IMR-90 (cell line): ENCODE results near the gene ITGA6. TPM values are rescaled to one million over a fixed set of nuclear protein-coding genes. Genes with fewer than 3 reads are reported as not detected.

ENCODE experiments used
- ATAC-seq: fragments of 200-7000 bp; cut with Tn5 transposase; 2 replicates; pipeline ENCODE4 v1.9.1; 2020; ENCODE audit warnings: low read depth, mild to moderate bottlenecking, moderate library complexity
- BruUV-seq: library from RNA; stranded (reverse); fragments of 400-500 nt; replicated peaks from 2 replicates; lab custom pipeline; 2021; lab: Mats Ljungman, UMichigan
- CTCF ChIA-PET: fragments of 300-600 bp; formaldehyde crosslinking; extraction: SDS; loops from one replicate; lab custom pipeline; 2021; ENCODE audit warnings: antibody characterized with exemption; lab: Yijun Ruan, JAX
- POLR2A ChIA-PET: fragments of 300-600 bp; sonication (Branson Sonifier 250); formaldehyde crosslinking; loops from one replicate; lab custom pipeline; 2022; ENCODE audit warnings: antibody characterized with exemption; ENCODE audit not compliant: unreplicated experiment; lab: Charles Lee
- DNase-seq: peaks from one replicate; pipeline ENCODE4 v3.0.0; 2013
- H2AFZ ChIP-seq: replicated peaks from 2 replicates; pipeline ENCODE3; 2013; ENCODE audit warnings: low read length, mild to moderate bottlenecking; ENCODE audit not compliant: poor library complexity
- H2AK5ac ChIP-seq: 2 replicates; pipeline ENCODE4 v1.6.1; 2013; ENCODE audit warnings: low read depth, low read length, inconsistent platforms
- H2AK9ac ChIP-seq: replicated peaks from 2 replicates; pipeline ENCODE3; 2013; ENCODE audit warnings: mild to moderate bottlenecking, low read depth, low read length, moderate library complexity; ENCODE audit not compliant: poor library complexity
- H2BK120ac ChIP-seq: 2 replicates; pipeline ENCODE4 v1.6.1; 2013; ENCODE audit warnings: low read depth, low read length, inconsistent platforms
- H2BK15ac ChIP-seq: 3 replicates; pipeline ENCODE4 v1.6.1; 2013; ENCODE audit warnings: low read depth, low read length, inconsistent platforms
- H2BK20ac ChIP-seq: 2 replicates; pipeline ENCODE4 v1.6.1; 2013; ENCODE audit warnings: low read depth, mild to moderate bottlenecking, inconsistent platforms, low read length, moderate library complexity
- H2BK5ac ChIP-seq: 2 replicates; pipeline ENCODE4 v1.6.1; 2013; ENCODE audit warnings: mild to moderate bottlenecking, low read depth, low read length, inconsistent platforms; ENCODE audit not compliant: poor library complexity, severe bottlenecking
- H3K14ac ChIP-seq: replicated peaks from 2 replicates; pipeline ENCODE4 v1.6.1; 2013; ENCODE audit warnings: low read depth, low read length, inconsistent platforms
- H3K18ac ChIP-seq: 2 replicates; pipeline ENCODE4 v1.6.1; 2013; ENCODE audit warnings: low read depth, low read length, control low read depth
- H3K23ac ChIP-seq: 2 replicates; pipeline ENCODE4 v1.6.1; 2013; ENCODE audit warnings: low read depth, low read length, inconsistent platforms
- H3K27ac ChIP-seq: 2 replicates; pipeline ENCODE4 v1.5.1; 2013; ENCODE audit warnings: mild to moderate bottlenecking, control low read depth, low read length; ENCODE audit not compliant: insufficient read depth
- H3K27me3 ChIP-seq: 2 replicates; pipeline ENCODE4 v1.6.1; 2013; ENCODE audit warnings: low read length; ENCODE audit not compliant: control insufficient read depth, insufficient read depth
- H3K36me3 ChIP-seq: 2 replicates; pipeline ENCODE4 v1.6.1; 2013; ENCODE audit warnings: low read length, mixed read lengths; ENCODE audit not compliant: control insufficient read depth, insufficient read depth
- H3K4ac ChIP-seq: 2 replicates; pipeline ENCODE4 v1.6.1; 2013; ENCODE audit warnings: low read depth, low read length, inconsistent platforms
- H3K4me1 ChIP-seq: 2 replicates; pipeline ENCODE4 v1.6.1; 2013; ENCODE audit warnings: low read length, mixed read lengths; ENCODE audit not compliant: control insufficient read depth, insufficient read depth
- H3K4me2 ChIP-seq: 2 replicates; pipeline ENCODE4 v1.6.1; 2013; ENCODE audit warnings: low read depth, mild to moderate bottlenecking, control low read depth, low read length, moderate library complexity
- H3K4me3 ChIP-seq: 2 replicates; pipeline ENCODE4 v1.5.1; 2013; ENCODE audit warnings: low read depth, mild to moderate bottlenecking, control low read depth, low read length, moderate library complexity; ENCODE audit not compliant: insufficient read depth
- H3K56ac ChIP-seq: 2 replicates; pipeline ENCODE4 v1.6.1; 2013; ENCODE audit warnings: low read length, inconsistent platforms; ENCODE audit not compliant: insufficient read depth; ENCODE audit errors: extremely low read depth
- H3K79me1 ChIP-seq, 2 experiments: 2 replicates each; pipeline ENCODE4 v1.6.1; 2013; ENCODE audit warnings: low read length in 2 of 2, inconsistent platforms in 1 of 2, low read depth in 1 of 2
- H3K9ac ChIP-seq: 2 replicates; pipeline ENCODE4 v1.6.1; 2013; ENCODE audit warnings: low read depth, low read length, control low read depth
- H3K9me1 ChIP-seq: 2 replicates; pipeline ENCODE4 v1.6.1; 2013; ENCODE audit warnings: low read length, inconsistent platforms; ENCODE audit not compliant: insufficient read depth
- H3K9me3 ChIP-seq: 2 replicates; pipeline ENCODE4 v1.6.1; 2013; ENCODE audit warnings: low read length; ENCODE audit not compliant: control insufficient read depth, insufficient read depth
- H4K20me1 ChIP-seq: 2 replicates; pipeline ENCODE4 v1.6.1; 2013; ENCODE audit warnings: low read length, inconsistent platforms; ENCODE audit not compliant: insufficient read depth
- H4K5ac ChIP-seq: 2 replicates; pipeline ENCODE4 v1.6.1; 2013; ENCODE audit warnings: mild to moderate bottlenecking, low read depth, low read length, control low read depth
- H4K8ac ChIP-seq, 2 experiments: 2 replicates each; pipeline ENCODE4 v1.6.1; 2013; ENCODE audit warnings: low read depth in 2 of 2, low read length in 2 of 2, control low read depth in 1 of 2, inconsistent platforms in 1 of 2
- H4K91ac ChIP-seq: 2 replicates; pipeline ENCODE4 v1.6.1; 2013; ENCODE audit warnings: low read depth, low read length, inconsistent platforms; ENCODE audit not compliant: insufficient read depth
- BHLHE40 ChIP-seq: fragments of 150-350 bp; IDR thresholded peaks from 2 replicates; pipeline ENCODE4 v1.6.1; 2016; ENCODE audit warnings: mild to moderate bottlenecking, low read depth, low read length
- MAFK ChIP-seq: IDR thresholded peaks from 2 replicates; pipeline ENCODE4 v1.6.1; 2012; ENCODE audit warnings: low read depth, low read length, improper control_type of control experiment
- NFE2L2 ChIP-seq: fragments of 150-350 bp; IDR thresholded peaks from 2 replicates; pipeline ENCODE4 v1.6.1; 2016; ENCODE audit warnings: low read depth, mild to moderate bottlenecking, low read length
- RCOR1 ChIP-seq: IDR thresholded peaks from 2 replicates; pipeline ENCODE4 v1.6.1; 2012; ENCODE audit warnings: mild to moderate bottlenecking, low read length, improper control_type of control experiment; ENCODE audit not compliant: insufficient replicate concordance
- SMC3 ChIP-seq: fragments of 150-350 bp; IDR thresholded peaks from 2 replicates; pipeline ENCODE4 v1.6.1; 2016; ENCODE audit warnings: low read depth, mild to moderate bottlenecking, antibody characterized with exemption, low read length, moderate library complexity
- WGBS, 2 experiments: methylation state at CpG; one replicate each; pipeline versions ENCODE4 v1.1.5 to v1.1.7; 2013; ENCODE audit warnings: missing lambda C conversion rate in 2 of 2; ENCODE audit not compliant: insufficient read length in 1 of 2; ENCODE audit errors: extremely low coverage in 2 of 2; 5-methylcytosine and 5-hydroxymethylcytosine counted together
- dilution Hi-C: fragments of 300-500 bp; cut with HindIII; formaldehyde crosslinking; loops from one replicate; pipeline ENCODE4 v1.14.3; 2018; ENCODE audit warnings: low sequenced_read_pairs; ENCODE audit not compliant: unreplicated experiment
- in situ Hi-C: fragments of 300-500 bp; cut with MboI; formaldehyde crosslinking; loops from 3 replicates; pipeline ENCODE4 v1.14.3; 2019; ENCODE audit warnings: low sequenced_read_pairs, inconsistent platforms, mixed read lengths
- intact Hi-C: fragments of 100-400 bp; cut with micrococcal nuclease; formaldehyde crosslinking; loops from 2 replicates; pipeline ENCODE4 v1.10.0; 2022
- polyA plus RNA-seq, 3 experiments: library from polyadenylated mRNA; depleted of rRNA; stranded (reverse); fragments of >200 nt; gene quantifications; 2 replicates each; pipeline ENCODE4 v1.2.3, GENCODE V29; 2012; ENCODE audit warnings: low replicate concordance in 1 of 3
- total RNA-seq: library from RNA; depleted of rRNA; stranded (reverse); fragments of >200 nt; gene quantifications from 2 replicates; pipeline ENCODE4 v1.2.3, GENCODE V29; 2012
- TF ChIP-seq, protein P1 (sequence below): conservative IDR thresholded peaks from 2 replicates; pipeline ENCODE4 v1.5.1; 2012; ENCODE audit warnings: mild to moderate bottlenecking, low read depth, low read length, improper control_type of control experiment

Gene ITGA6
- total and polyA plus RNA-seq, 2 of the 4 experiments (the other 2 are of a cell fraction), result 12.5 to 43.9 TPM

- peaks cover 0 to 3% of the 10 kb centered on the region in 2 experiments; a peak in 1 of 4 replicates for H3K79me1 ChIP-seq
- intact Hi-C loops, result no loop called here
- no peaks in the 10 kb centered on the region for H3K36me3 ChIP-seq
These were observed 106.3 kb downstream of the ITGA6 start for GRCh38 chr2:172533687-172534086.

More at GRCh38 chr2:172533687-172534086, 106.3 kb downstream of the ITGA6 start:
- H3K4me2 ChIP-seq, result no peak overlapping the region
- H2AFZ ChIP-seq, result no peak overlapping the region
- in situ Hi-C loops, result no loop called here
- H4K91ac ChIP-seq, result no peak overlapping the region
- no peak for DNase-seq
- BruUV-seq, result no TSS peak
- H2AK9ac ChIP-seq, result no peak overlapping the region
- TF ChIP-seq BHLHE40, result no peak
- TF ChIP-seq NFE2L2, result no peak
- no peak for TF ChIP-seq SMC3
- no peak for TF ChIP-seq RCOR1
- no peak for TF ChIP-seq MAFK
- TF ChIP-seq, protein P1, sequence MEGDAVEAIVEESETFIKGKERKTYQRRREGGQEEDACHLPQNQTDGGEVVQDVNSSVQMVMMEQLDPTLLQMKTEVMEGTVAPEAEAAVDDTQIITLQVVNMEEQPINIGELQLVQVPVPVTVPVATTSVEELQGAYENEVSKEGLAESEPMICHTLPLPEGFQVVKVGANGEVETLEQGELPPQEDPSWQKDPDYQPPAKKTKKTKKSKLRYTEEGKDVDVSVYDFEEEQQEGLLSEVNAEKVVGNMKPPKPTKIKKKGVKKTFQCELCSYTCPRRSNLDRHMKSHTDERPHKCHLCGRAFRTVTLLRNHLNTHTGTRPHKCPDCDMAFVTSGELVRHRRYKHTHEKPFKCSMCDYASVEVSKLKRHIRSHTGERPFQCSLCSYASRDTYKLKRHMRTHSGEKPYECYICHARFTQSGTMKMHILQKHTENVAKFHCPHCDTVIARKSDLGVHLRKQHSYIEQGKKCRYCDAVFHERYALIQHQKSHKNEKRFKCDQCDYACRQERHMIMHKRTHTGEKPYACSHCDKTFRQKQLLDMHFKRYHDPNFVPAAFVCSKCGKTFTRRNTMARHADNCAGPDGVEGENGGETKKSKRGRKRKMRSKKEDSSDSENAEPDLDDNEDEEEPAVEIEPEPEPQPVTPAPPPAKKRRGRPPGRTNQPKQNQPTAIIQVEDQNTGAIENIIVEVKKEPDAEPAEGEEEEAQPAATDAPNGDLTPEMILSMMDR, result no peak
- H4K8ac ChIP-seq, result no peak overlapping the region
- H3K4ac ChIP-seq, result no peak overlapping the region
- H3K4me3 ChIP-seq, result no peak overlapping the region
- H3K4me1 ChIP-seq, result no peaks in the 10 kb centered on the region
- H2BK120ac ChIP-seq, result no peak overlapping the region
- ChIA-PET CTCF (no interaction called here), POLR2A (no interaction called here)
- no peak for ATAC-seq
- no peaks in the 10 kb centered on the region for H4K20me1 ChIP-seq
- H2BK20ac ChIP-seq, result no peak overlapping the region
- H3K14ac ChIP-seq, result no peak overlapping the region
- peaks cover 6% of the 10 kb centered on the region for H3K9me3 ChIP-seq
- dilution Hi-C loops, result no loop called here
- H4K5ac ChIP-seq, result no peak overlapping the region
- no peaks in the 10 kb centered on the region for H3K27me3 ChIP-seq
- WGBS, 2 experiments, result no CpG with 5 or more reads among the region's 1 CpG
- H3K18ac ChIP-seq, result no peak overlapping the region
- no peak overlapping the region for H3K27ac ChIP-seq
- no peaks in the 10 kb centered on the region for H3K9me1 ChIP-seq
- no peak overlapping the region for H2AK5ac ChIP-seq
- H2BK15ac ChIP-seq, result no peak overlapping the region
- H3K9ac ChIP-seq, result no peak overlapping the region
- no peak overlapping the region for H2BK5ac ChIP-seq
- no peak overlapping the region for H3K23ac ChIP-seq
- no peak overlapping the region for H3K56ac ChIP-seq
